Measurements from ENCODE around the gene ARV1. TPM values are rescaled to one million over a fixed set of nuclear protein-coding genes. Genes with fewer than 3 reads are reported as not detected.

ARV1 gene
- total RNA-seq, 1 experiment from 2014 or later = 8.0 TPM

GRCh38 chr1:231011360-231011759 lies 32.5 kb downstream of the ARV1 start:
- no peak overlapping the region for H2BK12ac ChIP-seq (ENCODE audit: insufficient read length, low read depth, low read length)
- H4K20me1 ChIP-seq (ENCODE audit: control insufficient read depth, insufficient read depth, insufficient read length) = no peaks in the 10 kb centered on the region
- no peak overlapping the region for H2BK120ac ChIP-seq (ENCODE audit: low read depth, low read length, poor library complexity, severe bottlenecking)
- no peak overlapping the region for H2BK5ac ChIP-seq (ENCODE audit: insufficient read length, low read length)
- no peak overlapping the region for H3K4ac ChIP-seq (ENCODE audit: low read depth, low read length)
- H3K79me1 ChIP-seq (ENCODE audit: insufficient read depth, low read depth, low read length, poor library complexity, severe bottlenecking) = no peaks in the 10 kb centered on the region
- no peak overlapping the region for H3K56ac ChIP-seq (ENCODE audit: insufficient read length, low read depth, low read length)
- no peak overlapping the region for H3K27ac ChIP-seq (ENCODE audit: insufficient read length, low read depth, low read length)
- Mint-ChIP-seq H3K4me3 (no peak overlapping the region), H3K27ac (no peak overlapping the region), H3K36me3 (ENCODE audit: insufficient read depth in 1 of 3, low read depth in 3 of 3) (no peaks in the 10 kb centered on the region; a peak in 1 of 7 replicates), H3K4me1 (no peaks in the 10 kb centered on the region), H3K27me3 (ENCODE audit: low read depth) (peaks cover 33% of the 10 kb centered on the region), H3K9me3 (peaks cover 8 to 12% of the 10 kb centered on the region in 2 experiments; a peak in 4 of 5 replicates)
- no peak overlapping the region for H4K91ac ChIP-seq (ENCODE audit: insufficient read length, low read depth, low read length)
- H4K8ac ChIP-seq (replicated peaks; ENCODE audit: insufficient read length, low read depth, low read length) = no peak overlapping the region
- no peak overlapping the region for H3K18ac ChIP-seq (ENCODE audit: insufficient read length, low read depth, low read length)
- TF ChIP-seq CTCF (conservative IDR thresholded peaks at IDR 0.05) = no peak
- no peak overlapping the region for H3K14ac ChIP-seq (ENCODE audit: insufficient read depth, low read length)
- no peak overlapping the region for H3K4me2 ChIP-seq (ENCODE audit: insufficient read depth, insufficient read length, low read length)
- no peak for DNase-seq
- no peak overlapping the region for H2AFZ ChIP-seq (ENCODE audit: low read length)
- H3K23me2 ChIP-seq (ENCODE audit: insufficient read length, low read depth, low read length, poor library complexity, severe bottlenecking) = no peaks in the 10 kb centered on the region
- no peak overlapping the region for H3K9ac ChIP-seq (ENCODE audit: extremely low read depth, insufficient read length, low read length)
- no peak overlapping the region for H3K23ac ChIP-seq (ENCODE audit: insufficient read length, low read depth, low read length)
- H3K79me2 ChIP-seq (ENCODE audit: insufficient read depth, low read length) = no peaks in the 10 kb centered on the region
- no peaks in the 10 kb centered on the region for H3K9me3 ChIP-seq (ENCODE audit: control insufficient read depth, low read depth, low read length)
- H2AK5ac ChIP-seq (ENCODE audit: insufficient read length, low read length) = no peak overlapping the region
- H2BK20ac ChIP-seq (ENCODE audit: low read depth, low read length, poor library complexity, severe bottlenecking) = no peak overlapping the region
- H3K27me3 ChIP-seq (ENCODE audit: insufficient read depth, low read length) = no peaks in the 10 kb centered on the region; the same call in 1 of the 2 replicates
- H4K5ac ChIP-seq (ENCODE audit: insufficient read length, low read depth, low read length) = no peak overlapping the region
- H2BK15ac ChIP-seq (ENCODE audit: low read depth, low read length) = no peak overlapping the region
- no peaks in the 10 kb centered on the region for H3K4me1 ChIP-seq (ENCODE audit: insufficient read depth, low read length)
- no peak overlapping the region for H3T11ph ChIP-seq (ENCODE audit: low read length)
- WGBS (ENCODE audit: extremely low coverage, insufficient read length, low lambda C conversion rate) = 90% methylated on average over 1 of the region's 2 CpGs
